ENCODE data around the gene VOPP1.

The VOPP1 gene

GRCh38 chr7:55501611-55502010 lies 70.7 kb downstream of the VOPP1 start:
- Histone ChIP-seq H3K27me3 (ENCODE audit: control insufficient read depth, low read length) (no peaks in the 10 kb centered on the region), H3K36me3 (ENCODE audit: control insufficient read depth, low read length) (peaks cover 18% of the 10 kb centered on the region), H3K4me1 (ENCODE audit: control insufficient read depth, low read length) (peaks cover 35% of the 10 kb centered on the region), H3K9me2 (replicated peaks; ENCODE audit: control insufficient read depth, low read length) (no peaks in the 10 kb centered on the region), H3K4me3 (ENCODE audit: low read length) (no peak overlapping the region), H3K9me3 (ENCODE audit: control insufficient read depth, insufficient read depth, low read length) (no peaks in the 10 kb centered on the region), H3K27ac (ENCODE audit: low read depth, low read length) (no peak overlapping the region), H3K4me2 (ENCODE audit: low read length) (no peak overlapping the region), H3K79me2 (ENCODE audit: control insufficient read depth, low read length) (peaks cover 40% of the 10 kb centered on the region), H4K20me1 (ENCODE audit: control insufficient read depth, insufficient read depth, low read depth, low read length) (peaks cover 25% of the 10 kb centered on the region; the same call in 1 of the 2 replicates), H3F3A (ENCODE audit: control insufficient read depth, insufficient read depth) (no peaks in the 10 kb centered on the region)
- no peak for TF ChIP-seq CTCF (IDR thresholded peaks at IDR 0.05; ENCODE audit: low read depth, low read length, poor library complexity, severe bottlenecking)
- TF ChIP-seq EZH2phosphoT487 (IDR thresholded peaks at IDR 0.05; ENCODE audit: borderline replicate concordance, low read length) = no peak

- TF ChIP-seq EZH2phosphoT487 (IDR thresholded peaks at IDR 0.05; ENCODE audit: borderline replicate concordance, low read length) (no peak), CTCF (IDR thresholded peaks at IDR 0.05; ENCODE audit: low read depth, low read length, poor library complexity, severe bottlenecking) (no peak)
- Histone ChIP-seq H3K36me3 (ENCODE audit: control insufficient read depth, low read length) (peaks cover 28% of the 10 kb centered on the region), H3K4me1 (ENCODE audit: control insufficient read depth, low read length) (peaks cover 29% of the 10 kb centered on the region), H3K9me2 (replicated peaks; ENCODE audit: control insufficient read depth, low read length) (no peaks in the 10 kb centered on the region), H3K27me3 (ENCODE audit: control insufficient read depth, low read length) (no peaks in the 10 kb centered on the region), H3K27ac (ENCODE audit: low read depth, low read length) (no peak overlapping the region), H3K79me2 (ENCODE audit: control insufficient read depth, low read length) (peaks cover 38% of the 10 kb centered on the region), H3K4me2 (ENCODE audit: low read length) (no peak overlapping the region), H4K20me1 (ENCODE audit: control insufficient read depth, insufficient read depth, low read depth, low read length) (peaks cover 25% of the 10 kb centered on the region; the same call in 1 of the 2 replicates), H3K9me3 (ENCODE audit: control insufficient read depth, insufficient read depth, low read length) (no peaks in the 10 kb centered on the region), H3F3A (ENCODE audit: control insufficient read depth, insufficient read depth) (no peaks in the 10 kb centered on the region), H3K4me3 (ENCODE audit: low read length) (no peak overlapping the region)
These were observed 72.1 kb downstream of the VOPP1 start for GRCh38 chr7:55500117-55500756.

- no peaks in the 10 kb centered on the region for H3F3A ChIP-seq (ENCODE audit: control insufficient read depth, insufficient read depth)
- peaks cover 20% of the 10 kb centered on the region; the same call in 1 of the 2 replicates for H4K20me1 ChIP-seq (ENCODE audit: control insufficient read depth, insufficient read depth, low read depth, low read length)
- no peaks in the 10 kb centered on the region for H3K9me3 ChIP-seq (ENCODE audit: control insufficient read depth, insufficient read depth, low read length)
- TF ChIP-seq CTCF (IDR thresholded peaks at IDR 0.05; ENCODE audit: low read depth, low read length, poor library complexity, severe bottlenecking) (no peak), EZH2phosphoT487 (IDR thresholded peaks at IDR 0.05; ENCODE audit: borderline replicate concordance, low read length) (no peak)
- H3K4me3 ChIP-seq (ENCODE audit: low read length) = no peak overlapping the region
- H3K79me2 ChIP-seq (ENCODE audit: control insufficient read depth, low read length) = peaks cover 32% of the 10 kb centered on the region
- no peaks in the 10 kb centered on the region for H3K9me2 ChIP-seq (replicated peaks; ENCODE audit: control insufficient read depth, low read length)
- peaks cover 23% of the 10 kb centered on the region for H3K4me1 ChIP-seq (ENCODE audit: control insufficient read depth, low read length)
- no peak overlapping the region for H3K4me2 ChIP-seq (ENCODE audit: low read length)
- H3K27me3 ChIP-seq (ENCODE audit: control insufficient read depth, low read length) = no peaks in the 10 kb centered on the region
- H3K27ac ChIP-seq (ENCODE audit: low read depth, low read length) = no peak overlapping the region
- H3K36me3 ChIP-seq (ENCODE audit: control insufficient read depth, low read length) = peaks cover 28% of the 10 kb centered on the region
These were observed 72.7 kb downstream of the VOPP1 start for GRCh38 chr7:55499591-55499990.

Measured in DOHH2 (cell line).